HG02623 (cell line): ENCODE measurements around the gene MYEOV.

ENCODE experiments used
- ATAC-seq: cut with Tn5 transposase; IDR thresholded peaks from one replicate; pipeline ENCODE4 v1.9.1; 2021; ENCODE audit warnings: moderate library complexity; ENCODE audit not compliant: unreplicated experiment

MYEOV gene

GRCh38 chr11:69285766-69286165, 8.2 kb upstream of the MYEOV start:
- ATAC-seq: no peak

- no peak for ATAC-seq
These were observed 7.3 kb upstream of the MYEOV start for GRCh38 chr11:69286374-69287371.

- ATAC-seq: no peak
These were observed 5.7 kb upstream of the MYEOV start for GRCh38 chr11:69287968-69288882.

GRCh38 chr11:69288883-69289242, 5.1 kb upstream of the MYEOV start:
- no peak for ATAC-seq

- no peak for ATAC-seq
These were observed 3.1 kb upstream of the MYEOV start for GRCh38 chr11:69290806-69291205.

GRCh38 chr11:69291459-69292110, 2.4 kb upstream of the MYEOV start:
- no peak for ATAC-seq

GRCh38 chr11:69292221-69292648, 1.7 kb upstream of the MYEOV start:
- ATAC-seq: no peak

- ATAC-seq: no peak
These were observed 868 bp upstream of the MYEOV start for GRCh38 chr11:69293087-69293486.

GRCh38 chr11:69294571-69295078, 670 bp downstream of the MYEOV start:
- ATAC-seq: no peak

GRCh38 chr11:69295079-69295994, 1.4 kb downstream of the MYEOV start:
- no peak for ATAC-seq

- ATAC-seq: no peak
These were observed 2.3 kb downstream of the MYEOV start for GRCh38 chr11:69295995-69296889.

GRCh38 chr11:69296890-69297786, 3.2 kb downstream of the MYEOV start:
- peak; percentile 48 for ATAC-seq

- no peak for ATAC-seq
These were observed 3.9 kb downstream of the MYEOV start for GRCh38 chr11:69297787-69298266.

- ATAC-seq: peak; percentile 35
These were observed 4.5 kb downstream of the MYEOV start for GRCh38 chr11:69298267-69299022.

GRCh38 chr11:69299023-69299461, 5.1 kb downstream of the MYEOV start:
- ATAC-seq: no peak

GRCh38 chr11:69299572-69299971, 5.6 kb downstream of the MYEOV start:
- no peak for ATAC-seq
